Measurements from ENCODE around the gene G6PC2. TPM values are rescaled to one million over a fixed set of nuclear protein-coding genes. Genes with fewer than 3 reads are reported as not detected.

G6PC2 gene
- total and polyA plus RNA-seq, 9 donors, result 0.57 TPM; not detected in 8

DNA sequence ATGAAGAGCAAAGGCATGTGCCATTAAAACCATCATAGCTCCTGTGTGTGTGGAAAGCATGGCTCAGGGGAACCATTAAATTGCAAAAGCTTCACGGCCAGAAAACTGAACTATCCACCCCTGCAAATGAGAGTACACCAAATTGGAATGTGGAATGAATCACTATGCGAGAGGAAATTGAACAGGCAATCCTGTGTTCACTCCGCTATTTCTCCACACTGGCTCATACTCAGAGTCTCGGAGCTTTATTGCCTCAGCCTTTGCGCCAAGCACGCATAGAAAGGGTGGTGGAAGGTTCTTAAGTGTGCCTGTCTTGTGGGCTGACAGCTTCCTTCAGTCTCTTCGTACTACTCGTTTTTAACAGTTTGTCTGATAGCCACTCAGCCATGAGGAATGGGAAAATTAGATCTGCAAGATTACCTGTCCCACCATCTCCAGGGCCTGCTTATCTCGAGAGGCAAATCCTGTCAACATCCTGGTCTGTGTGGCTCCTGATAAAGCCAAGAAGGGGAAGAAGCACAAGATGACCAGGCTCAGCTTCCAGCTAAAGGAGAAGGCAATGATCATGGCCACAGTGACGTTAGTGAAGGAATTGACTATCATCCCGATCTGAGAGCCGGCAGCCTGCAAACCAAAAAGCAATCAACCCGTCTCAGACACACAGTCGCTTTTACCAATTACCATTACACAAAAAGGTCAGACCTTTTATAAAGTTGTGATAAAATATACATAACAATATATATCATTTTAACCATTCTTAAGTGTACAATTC lies 34.9 kb downstream of the G6PC2 start:
- H3K9me3 ChIP-seq, result no peaks in the 10 kb centered on the region
- DNase-seq, result no peak
- H3K36me3 ChIP-seq, result no peaks in the 10 kb centered on the region
- TF ChIP-seq, protein P1, sequence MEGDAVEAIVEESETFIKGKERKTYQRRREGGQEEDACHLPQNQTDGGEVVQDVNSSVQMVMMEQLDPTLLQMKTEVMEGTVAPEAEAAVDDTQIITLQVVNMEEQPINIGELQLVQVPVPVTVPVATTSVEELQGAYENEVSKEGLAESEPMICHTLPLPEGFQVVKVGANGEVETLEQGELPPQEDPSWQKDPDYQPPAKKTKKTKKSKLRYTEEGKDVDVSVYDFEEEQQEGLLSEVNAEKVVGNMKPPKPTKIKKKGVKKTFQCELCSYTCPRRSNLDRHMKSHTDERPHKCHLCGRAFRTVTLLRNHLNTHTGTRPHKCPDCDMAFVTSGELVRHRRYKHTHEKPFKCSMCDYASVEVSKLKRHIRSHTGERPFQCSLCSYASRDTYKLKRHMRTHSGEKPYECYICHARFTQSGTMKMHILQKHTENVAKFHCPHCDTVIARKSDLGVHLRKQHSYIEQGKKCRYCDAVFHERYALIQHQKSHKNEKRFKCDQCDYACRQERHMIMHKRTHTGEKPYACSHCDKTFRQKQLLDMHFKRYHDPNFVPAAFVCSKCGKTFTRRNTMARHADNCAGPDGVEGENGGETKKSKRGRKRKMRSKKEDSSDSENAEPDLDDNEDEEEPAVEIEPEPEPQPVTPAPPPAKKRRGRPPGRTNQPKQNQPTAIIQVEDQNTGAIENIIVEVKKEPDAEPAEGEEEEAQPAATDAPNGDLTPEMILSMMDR (IDR thresholded peaks at IDR 0.05), result no peak
- no peak for TF ChIP-seq POLR2A (IDR thresholded peaks at IDR 0.05)
- no peak for TF ChIP-seq EP300 (IDR thresholded peaks at IDR 0.05)
- no peak overlapping the region for H3K27ac ChIP-seq
- intact Hi-C loops (cut with DNase I), result no loop called here
- H3K4me1 ChIP-seq (ENCODE audit: insufficient read depth), result no peaks in the 10 kb centered on the region
- 86 to 91% (median 87%) methylated on average over 14 of the region's 14 CpGs for WGBS, 3 donors
- H3K4me3 ChIP-seq, result no peak overlapping the region
- H3K27me3 ChIP-seq, result no peaks in the 10 kb centered on the region

DNA sequence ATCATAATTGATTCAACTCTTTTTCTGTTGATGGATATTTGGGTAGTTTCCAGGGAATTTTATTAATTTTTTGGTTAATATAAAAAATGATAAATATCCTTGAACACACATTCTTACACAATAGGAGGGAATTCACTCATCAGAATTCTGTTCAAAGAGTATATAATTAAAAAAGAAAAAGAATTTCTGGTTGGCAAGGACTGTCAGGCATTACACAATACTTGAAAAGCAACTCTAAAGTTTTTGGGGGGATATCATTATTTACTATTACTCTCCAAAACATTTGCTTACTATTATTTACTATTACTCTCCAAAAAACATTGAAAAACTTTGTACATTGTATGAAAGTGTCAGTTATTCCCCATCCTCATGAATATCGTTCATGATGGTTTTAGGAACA lies 38.0 kb downstream of the G6PC2 start:
- no peak for DNase-seq
- intact Hi-C loops (cut with DNase I), result no loop called here
- Histone ChIP-seq H3K36me3 (no peaks in the 10 kb centered on the region), H3K27me3 (no peaks in the 10 kb centered on the region), H3K9me3 (no peaks in the 10 kb centered on the region), H3K27ac (no peak overlapping the region), H3K4me3 (no peak overlapping the region), H3K4me1 (ENCODE audit: insufficient read depth) (no peaks in the 10 kb centered on the region)
- TF ChIP-seq, protein P1 (IDR thresholded peaks at IDR 0.05), result no peak
- TF ChIP-seq EP300 (IDR thresholded peaks at IDR 0.05) (no peak), POLR2A (IDR thresholded peaks at IDR 0.05) (no peak)
- 88 to 96% (median 90%) methylated on average over 1 of the region's 1 CpG for WGBS, 3 donors

- Histone ChIP-seq H3K27me3 (no peaks in the 10 kb centered on the region), H3K9me3 (no peaks in the 10 kb centered on the region), H3K36me3 (no peaks in the 10 kb centered on the region), H3K4me3 (no peak overlapping the region), H3K27ac (no peak overlapping the region), H3K4me1 (ENCODE audit: insufficient read depth) (no peaks in the 10 kb centered on the region)
- no peak for DNase-seq
- intact Hi-C loops (cut with DNase I), result no loop called here
- no peak for TF ChIP-seq EP300 (IDR thresholded peaks at IDR 0.05)
- TF ChIP-seq POLR2A (IDR thresholded peaks at IDR 0.05), result no peak
- TF ChIP-seq, protein P1 (IDR thresholded peaks at IDR 0.05), result no peak
- 92 to 94% (median 93%) methylated on average over 4 of the region's 4 CpGs for WGBS, 3 donors
Observed at GRCh38 chr2:168939918-168940317, 38.8 kb downstream of the G6PC2 start.

- H3K4me1 ChIP-seq (ENCODE audit: insufficient read depth), result no peaks in the 10 kb centered on the region
- no peaks in the 10 kb centered on the region for H3K36me3 ChIP-seq
- no peaks in the 10 kb centered on the region for H3K9me3 ChIP-seq
- no peak for TF ChIP-seq EP300 (IDR thresholded peaks at IDR 0.05)
- DNase-seq, result no peak
- intact Hi-C loops (cut with DNase I), result no loop called here
- H3K4me3 ChIP-seq, result no peak overlapping the region
- no peak overlapping the region for H3K27ac ChIP-seq
- H3K27me3 ChIP-seq, result no peaks in the 10 kb centered on the region
Observed at GRCh38 chr2:168941297-168941696, 40.2 kb downstream of the G6PC2 start.

DNA sequence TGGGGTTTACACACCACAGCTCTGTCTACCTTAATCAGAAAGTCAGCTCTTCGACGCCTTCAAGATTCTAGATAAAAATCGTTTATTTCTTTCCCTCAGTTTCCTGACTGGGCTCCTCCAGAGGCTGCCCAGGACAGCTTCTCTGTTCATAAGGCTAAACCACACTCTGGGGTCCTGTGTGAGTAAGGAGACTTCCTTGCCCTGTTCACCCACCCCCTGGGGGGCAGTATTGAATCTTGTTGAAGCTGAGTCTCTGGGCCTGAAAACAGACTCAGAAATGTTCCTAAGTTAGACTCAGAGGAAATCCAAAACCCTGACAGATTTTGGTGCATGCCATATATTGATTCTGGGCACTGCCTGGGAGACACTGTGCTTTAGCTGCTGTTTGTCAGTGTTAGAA lies 43.0 kb downstream of the G6PC2 start:
- no peak overlapping the region for H3K27ac ChIP-seq
- TF ChIP-seq EP300 (IDR thresholded peaks at IDR 0.05) (no peak), POLR2A (IDR thresholded peaks at IDR 0.05) (no peak)
- TF ChIP-seq, protein P1 (IDR thresholded peaks at IDR 0.05), result no peak

More for the DNA sequence above, 43.0 kb downstream of the G6PC2 start:
- no peaks in the 10 kb centered on the region for H3K36me3 ChIP-seq
- no peaks in the 10 kb centered on the region for H3K4me1 ChIP-seq (ENCODE audit: insufficient read depth)
- no peak overlapping the region for H3K4me3 ChIP-seq
- intact Hi-C loops (cut with DNase I), result no loop called here
- no peaks in the 10 kb centered on the region for H3K27me3 ChIP-seq
- no peaks in the 10 kb centered on the region for H3K9me3 ChIP-seq
- DNase-seq, result no peak
- WGBS, 3 donors, result 86 to 90% (median 89%) methylated on average over 3 of the region's 3 CpGs

All from ovary (tissue), 9 donors.